ENCODE data around the gene IFI27L2.

DNA sequence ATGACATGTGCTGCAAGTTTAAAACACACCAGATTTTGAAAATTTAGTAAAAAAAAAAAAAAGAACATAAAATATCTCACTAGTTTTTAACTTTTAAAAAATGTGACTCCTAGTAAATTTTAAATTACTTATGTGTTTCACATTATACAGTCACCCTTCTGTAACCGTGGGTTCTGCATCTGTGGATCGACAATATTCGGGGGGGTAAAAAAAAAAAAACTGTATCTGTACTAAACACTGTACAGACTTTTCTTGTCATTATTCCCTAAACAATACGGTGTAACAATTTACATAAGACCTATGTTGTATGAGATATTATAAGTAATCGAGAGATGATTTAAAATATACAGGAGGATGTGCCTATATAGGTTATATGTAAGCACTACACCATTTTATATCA lies 51.6 kb downstream of the IFI27L2 start:
- no peak for TF ChIP-seq EP300 (IDR thresholded peaks at IDR 0.05; ENCODE audit: low read depth)
- TF ChIP-seq, protein P1, sequence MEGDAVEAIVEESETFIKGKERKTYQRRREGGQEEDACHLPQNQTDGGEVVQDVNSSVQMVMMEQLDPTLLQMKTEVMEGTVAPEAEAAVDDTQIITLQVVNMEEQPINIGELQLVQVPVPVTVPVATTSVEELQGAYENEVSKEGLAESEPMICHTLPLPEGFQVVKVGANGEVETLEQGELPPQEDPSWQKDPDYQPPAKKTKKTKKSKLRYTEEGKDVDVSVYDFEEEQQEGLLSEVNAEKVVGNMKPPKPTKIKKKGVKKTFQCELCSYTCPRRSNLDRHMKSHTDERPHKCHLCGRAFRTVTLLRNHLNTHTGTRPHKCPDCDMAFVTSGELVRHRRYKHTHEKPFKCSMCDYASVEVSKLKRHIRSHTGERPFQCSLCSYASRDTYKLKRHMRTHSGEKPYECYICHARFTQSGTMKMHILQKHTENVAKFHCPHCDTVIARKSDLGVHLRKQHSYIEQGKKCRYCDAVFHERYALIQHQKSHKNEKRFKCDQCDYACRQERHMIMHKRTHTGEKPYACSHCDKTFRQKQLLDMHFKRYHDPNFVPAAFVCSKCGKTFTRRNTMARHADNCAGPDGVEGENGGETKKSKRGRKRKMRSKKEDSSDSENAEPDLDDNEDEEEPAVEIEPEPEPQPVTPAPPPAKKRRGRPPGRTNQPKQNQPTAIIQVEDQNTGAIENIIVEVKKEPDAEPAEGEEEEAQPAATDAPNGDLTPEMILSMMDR (IDR thresholded peaks at IDR 0.05) = no peak

Data from transverse colon (tissue), 3 donors.